GM12801 (cell line): Measurements from ENCODE around the gene FBXW11.

Experiments used
- TF ChIP-seq, protein P1 (sequence below): IDR thresholded peaks from one replicate; pipeline ENCODE4 v1.5.1; 2011; ENCODE audit warnings: control low read depth; ENCODE audit not compliant: insufficient read length; ENCODE audit errors: extremely low read depth

FBXW11 gene

DNA sequence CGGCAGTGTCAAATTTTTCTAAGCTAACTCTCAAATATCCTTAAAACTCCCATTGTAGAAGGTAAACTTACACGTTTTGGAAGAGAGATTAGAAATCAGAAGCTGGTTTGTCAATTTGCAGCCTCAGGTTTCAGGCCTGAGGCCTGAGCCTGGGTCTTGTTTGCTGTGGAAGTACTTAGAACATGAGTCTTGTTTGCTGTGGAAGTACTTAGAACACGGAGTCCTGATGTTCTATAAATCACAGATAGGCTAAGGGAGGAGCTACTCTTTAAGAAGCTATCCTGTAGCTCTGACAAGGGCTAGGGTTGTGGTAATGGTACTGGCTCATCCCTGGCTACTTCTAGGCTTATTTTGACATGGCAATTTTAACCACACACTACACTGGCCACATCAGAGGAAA lies 97.8 kb downstream of the FBXW11 start:
- TF ChIP-seq, protein P1, sequence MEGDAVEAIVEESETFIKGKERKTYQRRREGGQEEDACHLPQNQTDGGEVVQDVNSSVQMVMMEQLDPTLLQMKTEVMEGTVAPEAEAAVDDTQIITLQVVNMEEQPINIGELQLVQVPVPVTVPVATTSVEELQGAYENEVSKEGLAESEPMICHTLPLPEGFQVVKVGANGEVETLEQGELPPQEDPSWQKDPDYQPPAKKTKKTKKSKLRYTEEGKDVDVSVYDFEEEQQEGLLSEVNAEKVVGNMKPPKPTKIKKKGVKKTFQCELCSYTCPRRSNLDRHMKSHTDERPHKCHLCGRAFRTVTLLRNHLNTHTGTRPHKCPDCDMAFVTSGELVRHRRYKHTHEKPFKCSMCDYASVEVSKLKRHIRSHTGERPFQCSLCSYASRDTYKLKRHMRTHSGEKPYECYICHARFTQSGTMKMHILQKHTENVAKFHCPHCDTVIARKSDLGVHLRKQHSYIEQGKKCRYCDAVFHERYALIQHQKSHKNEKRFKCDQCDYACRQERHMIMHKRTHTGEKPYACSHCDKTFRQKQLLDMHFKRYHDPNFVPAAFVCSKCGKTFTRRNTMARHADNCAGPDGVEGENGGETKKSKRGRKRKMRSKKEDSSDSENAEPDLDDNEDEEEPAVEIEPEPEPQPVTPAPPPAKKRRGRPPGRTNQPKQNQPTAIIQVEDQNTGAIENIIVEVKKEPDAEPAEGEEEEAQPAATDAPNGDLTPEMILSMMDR: no peak

DNA sequence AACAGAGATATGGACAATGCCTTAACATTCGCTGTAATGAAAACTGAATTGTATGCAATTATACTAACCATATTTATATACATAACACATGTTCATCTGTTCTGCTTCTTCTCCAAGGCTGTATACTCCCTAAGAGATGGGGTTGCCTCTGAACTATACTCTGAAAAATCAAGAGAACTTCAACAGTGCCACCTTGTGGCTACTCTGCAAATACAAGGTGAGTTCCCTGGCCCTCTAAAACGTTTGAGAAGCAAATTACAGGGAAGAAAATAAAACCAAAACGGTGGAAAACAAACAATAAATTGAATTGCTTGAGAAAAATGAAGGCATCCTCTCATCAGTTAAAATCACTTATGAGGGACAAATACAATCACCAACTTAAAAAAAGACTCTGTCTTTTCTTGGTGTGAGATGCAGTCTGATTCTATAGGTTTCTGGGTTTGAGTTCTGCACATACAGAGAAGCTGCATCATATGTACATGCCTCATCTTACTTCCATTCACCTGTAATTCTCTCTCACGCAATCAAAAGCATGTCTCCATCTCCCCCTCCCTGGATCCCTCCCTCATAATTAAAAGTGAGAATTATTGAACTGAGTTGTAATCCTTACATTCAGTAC lies 98.6 kb downstream of the FBXW11 start:
- TF ChIP-seq, protein P1: no peak

DNA sequence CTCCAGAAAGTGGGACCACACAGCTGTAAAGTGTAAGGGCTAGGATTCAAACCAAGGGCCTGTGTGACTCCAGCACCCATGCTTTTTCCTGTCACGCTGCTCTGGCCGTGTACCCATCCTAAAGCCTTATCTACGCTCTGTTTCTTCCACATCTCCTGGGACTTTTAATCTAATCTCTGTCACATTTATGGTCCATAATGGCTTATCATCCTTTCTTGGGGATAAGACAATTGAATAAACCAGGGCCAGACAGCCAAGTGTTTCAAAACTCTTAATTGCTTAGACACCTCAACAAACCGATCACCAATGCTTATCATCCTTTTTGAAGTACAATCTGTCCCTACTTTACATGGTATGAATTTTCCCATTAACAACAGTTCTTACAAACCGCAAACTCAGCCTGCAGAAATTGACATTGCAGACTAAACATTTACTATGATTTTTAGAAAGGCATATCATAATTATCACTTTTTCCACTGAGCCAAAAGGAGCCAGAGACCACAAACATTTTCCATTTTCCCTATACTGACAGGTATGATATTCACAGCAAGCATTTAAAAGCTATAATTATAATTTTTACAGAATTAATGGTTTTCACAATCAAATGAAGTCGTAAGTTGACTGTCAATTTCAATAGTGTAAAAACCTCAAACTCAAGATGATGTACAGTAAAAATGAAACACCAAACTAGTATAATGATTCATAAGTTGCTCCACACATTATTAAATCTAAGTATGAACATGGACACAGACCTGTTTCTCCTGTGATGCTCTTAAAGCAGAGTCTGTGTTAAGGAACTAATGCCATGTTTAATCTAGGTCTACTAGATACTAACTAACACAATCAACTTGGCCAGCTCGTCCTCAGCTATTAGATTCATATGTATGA lies 99.5 kb downstream of the FBXW11 start:
- TF ChIP-seq, protein P1: no peak

DNA sequence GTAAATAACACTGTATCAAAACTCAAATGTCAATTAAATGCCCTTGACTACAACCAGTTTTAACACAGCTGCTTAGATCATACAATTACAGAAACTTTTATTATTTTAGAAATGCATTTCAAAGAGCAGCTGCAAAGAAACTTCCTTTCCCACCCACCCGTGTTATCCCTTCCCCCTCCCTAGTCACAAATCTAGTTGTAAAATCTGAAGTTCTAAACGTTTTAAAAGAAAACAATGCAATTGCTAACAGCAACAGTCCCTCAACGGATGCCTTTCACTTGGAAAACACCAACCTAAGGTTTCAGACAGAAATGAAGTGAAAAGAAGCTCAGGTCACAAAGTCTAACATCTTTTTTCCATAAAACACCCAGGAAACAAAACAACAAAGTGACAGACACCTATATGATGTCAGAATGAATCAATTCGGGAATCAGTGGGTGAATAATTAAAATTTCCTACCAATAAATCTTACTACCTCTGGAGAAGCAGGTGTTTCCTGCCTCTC lies 100.3 kb downstream of the FBXW11 start:
- TF ChIP-seq, protein P1: no peak

DNA sequence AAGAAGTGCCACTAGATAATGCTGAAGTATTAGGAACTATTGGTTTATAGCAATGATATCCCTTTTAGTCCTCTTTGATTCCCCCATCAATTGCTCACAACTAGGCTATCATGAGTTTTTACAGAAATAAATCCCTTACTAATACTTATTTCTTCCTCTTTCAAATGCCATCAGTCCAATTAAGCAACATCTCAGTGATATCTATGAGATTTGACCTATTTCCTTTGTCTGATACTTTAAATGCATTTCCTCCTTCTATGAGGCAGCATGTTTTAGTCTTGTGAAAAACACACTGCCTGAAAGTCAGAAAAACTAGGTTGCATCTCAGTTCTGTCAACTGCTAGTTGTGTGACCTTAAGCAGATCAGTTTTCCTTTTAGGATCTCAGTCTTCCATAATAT lies 101.6 kb downstream of the FBXW11 start:
- TF ChIP-seq, protein P1: no peak

DNA sequence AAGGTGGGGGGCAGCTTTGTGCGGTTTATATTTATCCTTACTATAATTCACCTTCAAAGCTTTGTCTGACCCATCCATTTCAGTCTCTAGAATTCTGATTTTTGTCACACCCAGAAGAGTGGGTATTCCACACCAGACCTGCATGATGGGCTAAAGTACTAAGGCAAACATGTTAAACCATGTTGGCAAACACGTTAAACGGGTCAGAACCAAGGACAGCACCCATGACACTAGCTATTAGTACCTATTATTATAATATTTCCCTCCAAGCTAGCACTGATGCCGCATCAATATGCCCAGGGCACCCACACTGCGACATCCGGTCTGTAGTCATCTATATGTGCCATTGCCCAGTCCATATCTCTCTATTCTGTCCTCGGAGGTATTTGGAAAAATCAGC lies 104.7 kb downstream of the FBXW11 start:
- TF ChIP-seq, protein P1: no peak

DNA sequence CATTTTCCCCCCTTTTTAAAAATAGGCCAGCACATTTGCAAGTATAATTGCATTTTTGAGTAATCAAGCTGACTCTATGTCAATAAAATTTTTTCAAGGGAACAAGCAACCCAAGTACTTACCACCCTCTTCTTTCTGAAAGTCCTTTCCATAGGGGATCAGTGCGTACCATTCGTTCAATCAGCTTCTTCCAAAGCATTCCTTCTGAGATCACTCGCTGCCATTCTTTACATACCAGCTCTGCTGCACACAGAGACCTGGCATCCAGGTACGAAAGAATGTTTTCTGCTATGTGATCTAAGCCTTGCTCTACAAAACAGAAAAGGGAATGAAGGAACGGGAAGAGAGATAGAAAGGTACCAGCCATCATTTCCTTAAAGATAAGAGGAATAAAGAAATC lies 106.6 kb downstream of the FBXW11 start:
- TF ChIP-seq, protein P1: no peak
